HG03025 (cell line): ENCODE measurements around the gene NTM.
A peak's percentile ranks its signal among the peaks of the same experiment; 100 is the strongest.

ENCODE experiments used
- ATAC-seq: cut with Tn5 transposase; IDR thresholded peaks from one replicate; pipeline ENCODE4 v1.9.1; 2021; ENCODE audit warnings: mild to moderate bottlenecking, moderate library complexity; ENCODE audit not compliant: unreplicated experiment, low FRiP score

Gene NTM

DNA sequence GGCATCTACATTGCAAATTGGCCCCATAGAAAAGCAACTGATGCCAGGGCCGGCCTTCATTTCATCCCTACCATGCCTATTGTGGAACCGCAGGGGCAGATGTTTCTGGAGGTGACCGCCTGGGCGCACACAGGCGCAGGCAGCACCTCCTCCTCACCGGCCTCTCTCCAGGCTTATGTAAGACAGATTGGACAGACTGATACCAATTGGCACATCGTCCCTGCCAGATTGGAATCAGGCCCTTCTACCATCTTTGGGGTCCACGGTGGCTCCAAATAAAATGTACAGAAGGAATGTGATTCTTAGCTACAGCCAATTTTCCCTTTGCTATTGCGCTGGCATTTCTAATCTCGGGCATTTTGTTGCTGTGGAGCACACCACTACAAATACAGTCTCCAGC, 732.6 kb downstream of the NTM start:
- no peak for ATAC-seq

DNA sequence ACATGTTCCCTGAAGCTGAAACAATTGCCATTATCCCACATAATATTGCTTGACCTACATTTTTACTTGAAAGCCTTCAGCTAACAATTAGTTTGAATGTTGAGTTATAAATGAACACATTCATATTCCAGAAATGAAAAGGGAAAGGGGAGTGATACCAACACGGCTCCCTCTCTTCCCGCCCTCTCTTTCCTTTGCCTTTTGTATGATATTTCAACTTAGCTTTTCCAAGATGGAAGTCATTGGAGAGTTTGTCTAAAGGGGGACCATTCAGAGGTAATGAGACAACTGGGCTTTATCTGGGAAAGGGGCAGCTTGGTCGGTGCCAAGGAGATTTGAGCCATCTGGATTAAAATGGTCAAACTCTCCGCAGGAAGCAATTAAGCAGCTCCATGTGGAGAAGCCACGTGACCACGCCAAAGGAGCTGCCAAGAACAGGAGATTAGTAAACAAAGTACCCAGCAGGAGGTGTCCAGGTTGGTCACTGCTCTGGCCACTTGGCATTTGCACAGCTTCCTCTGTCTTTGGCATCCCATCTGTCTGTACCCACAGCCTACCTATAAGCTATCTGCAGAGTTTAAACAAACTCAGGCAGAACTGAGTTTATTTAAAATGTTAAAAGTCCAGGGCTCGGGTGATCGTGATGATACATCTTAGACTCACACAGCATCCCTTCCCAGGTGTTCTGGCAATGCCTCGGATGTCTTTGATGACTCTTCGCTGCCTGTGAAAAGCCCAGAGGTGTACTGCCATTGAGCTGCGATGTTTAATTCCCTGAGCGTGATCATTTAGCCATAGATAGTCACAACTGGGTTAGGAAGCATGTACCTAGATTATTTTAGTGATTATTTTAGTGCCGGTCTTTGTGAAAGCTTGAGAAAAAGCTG, 735.9 kb downstream of the NTM start:
- ATAC-seq, result no peak

DNA sequence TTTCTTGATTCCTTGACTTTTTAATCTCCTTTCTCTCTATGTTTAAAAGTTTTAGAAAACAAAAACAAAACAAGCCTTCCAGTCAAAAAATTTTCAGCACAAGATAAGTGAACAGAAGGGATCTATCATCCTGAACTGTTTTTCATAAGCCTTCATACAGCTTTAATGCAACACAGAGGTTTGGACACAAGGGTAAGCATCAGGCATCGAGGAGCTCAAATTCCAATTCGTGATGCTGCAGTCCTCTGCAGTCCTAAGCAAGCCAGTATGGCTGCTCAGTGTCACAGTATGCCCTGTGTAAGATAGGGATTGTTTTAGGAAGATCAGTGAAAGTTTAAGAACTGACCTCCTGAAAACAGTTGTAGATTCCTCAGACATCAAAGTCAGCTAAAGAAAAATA, 740.9 kb downstream of the NTM start:
- ATAC-seq, result no peak

DNA sequence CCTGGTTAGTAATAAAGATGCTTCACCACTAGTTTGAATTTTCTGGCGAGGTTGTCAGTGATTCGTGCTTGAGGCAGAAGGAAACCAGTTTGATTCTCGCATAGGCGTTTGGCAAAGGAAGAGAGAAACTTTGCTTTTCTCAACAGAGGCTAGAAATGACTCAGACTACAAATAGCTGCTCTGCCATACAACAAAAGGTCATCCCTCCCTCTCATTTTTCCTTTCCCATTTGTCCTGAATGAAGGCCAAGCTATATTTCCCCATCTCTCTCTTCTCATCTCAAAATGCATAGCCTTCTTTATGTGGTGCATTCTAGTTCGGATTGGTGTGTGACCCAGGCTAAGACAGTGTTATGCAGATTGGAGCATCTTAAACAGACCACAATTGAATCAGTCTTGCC, 741.4 kb downstream of the NTM start:
- ATAC-seq, result no peak

DNA sequence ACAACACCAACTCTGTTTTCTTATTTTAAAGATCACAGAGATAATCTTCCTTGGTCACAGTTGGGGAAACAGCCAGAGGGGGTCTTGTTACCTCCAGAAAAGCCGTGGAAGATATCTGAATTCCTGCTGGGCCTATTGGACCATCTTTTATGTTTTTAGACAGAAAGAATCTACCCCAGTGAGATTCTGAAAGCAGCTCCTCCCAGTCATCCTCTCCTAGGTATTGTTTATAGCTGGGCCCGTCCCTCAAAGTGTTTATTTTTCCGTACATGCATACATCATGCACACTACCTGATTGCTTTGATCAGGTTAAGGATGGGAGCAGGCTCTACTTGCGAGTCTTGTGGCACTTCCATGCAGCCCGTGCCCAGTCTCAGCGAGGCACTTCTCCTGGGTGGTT, 742.4 kb downstream of the NTM start:
- ATAC-seq, result no peak

DNA sequence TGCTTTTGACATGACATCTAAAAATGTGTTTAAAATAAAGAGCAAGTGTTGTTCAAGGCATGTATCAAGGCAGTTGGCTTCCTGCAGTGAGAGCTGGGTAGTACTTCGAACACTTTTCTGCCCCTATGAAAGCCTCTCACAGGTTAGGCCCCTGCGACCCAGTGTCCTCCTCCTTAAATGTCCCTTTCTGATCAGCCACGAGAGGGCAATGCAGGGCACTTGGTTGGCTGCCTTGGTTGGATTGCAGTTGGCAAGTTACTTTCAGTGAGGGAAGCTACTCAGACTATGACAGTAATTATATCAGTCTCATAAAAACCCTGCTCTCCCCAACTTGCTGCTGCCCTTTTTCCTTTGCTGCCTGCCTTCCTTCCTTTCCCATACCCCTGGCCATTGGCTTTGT, 743.8 kb downstream of the NTM start:
- ATAC-seq, result no peak

DNA sequence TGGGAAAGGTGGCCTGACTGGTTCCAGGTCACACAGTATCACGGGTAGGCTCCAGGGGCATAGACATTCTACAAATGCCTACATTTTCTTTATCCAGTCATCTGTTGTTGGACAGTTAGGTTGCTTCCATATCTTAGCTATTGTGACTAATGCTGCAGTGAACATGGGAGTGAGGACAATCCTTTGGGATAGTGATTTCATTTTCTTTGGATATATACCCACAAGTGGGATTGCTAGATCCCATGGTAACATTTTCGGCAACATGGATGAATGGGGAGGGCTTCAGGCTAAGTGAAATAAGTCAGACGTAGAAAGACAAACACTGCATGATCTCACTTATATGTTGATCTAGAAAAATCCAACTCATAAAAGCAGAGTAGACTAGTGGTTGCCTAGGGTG, 744.3 kb downstream of the NTM start:
- no peak for ATAC-seq

DNA sequence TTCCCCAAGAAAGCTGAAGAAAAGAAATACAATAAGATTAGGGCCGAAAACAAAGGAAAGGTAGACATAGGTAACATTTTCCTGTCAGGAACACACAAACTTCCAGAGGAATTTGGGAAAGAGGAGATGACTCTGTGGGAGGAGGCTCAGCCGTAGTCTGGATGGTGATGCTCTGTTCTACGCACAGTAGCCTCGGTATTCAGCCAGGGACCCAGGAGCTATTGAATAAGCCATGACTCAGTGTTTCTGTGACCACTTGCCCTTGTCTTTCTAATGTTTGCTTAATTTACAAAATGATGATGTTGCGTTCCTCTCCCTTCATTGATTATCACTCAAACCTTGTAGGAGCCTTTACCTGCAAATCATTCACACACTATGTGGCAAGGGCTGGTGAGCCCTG, 745.0 kb downstream of the NTM start:
- no peak for ATAC-seq

DNA sequence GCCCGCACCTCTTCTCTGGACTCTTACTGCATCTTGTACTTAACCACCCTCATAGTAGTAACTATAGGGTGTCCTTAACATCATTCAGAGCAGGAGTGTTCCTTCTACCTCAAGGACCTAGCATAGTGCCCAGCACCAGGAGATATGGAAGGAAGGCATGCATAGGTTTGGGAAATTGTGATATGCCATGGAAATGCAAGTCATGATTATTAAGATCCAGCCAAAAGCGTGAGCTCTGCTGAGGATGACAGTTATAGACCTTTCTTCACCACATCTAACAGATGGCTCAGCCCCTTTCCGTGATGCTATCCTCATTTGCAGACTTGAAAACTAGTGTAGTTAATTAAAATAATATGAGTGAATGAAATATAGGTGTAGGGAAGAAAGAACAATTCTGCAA, 746.1 kb downstream of the NTM start:
- no peak for ATAC-seq

DNA sequence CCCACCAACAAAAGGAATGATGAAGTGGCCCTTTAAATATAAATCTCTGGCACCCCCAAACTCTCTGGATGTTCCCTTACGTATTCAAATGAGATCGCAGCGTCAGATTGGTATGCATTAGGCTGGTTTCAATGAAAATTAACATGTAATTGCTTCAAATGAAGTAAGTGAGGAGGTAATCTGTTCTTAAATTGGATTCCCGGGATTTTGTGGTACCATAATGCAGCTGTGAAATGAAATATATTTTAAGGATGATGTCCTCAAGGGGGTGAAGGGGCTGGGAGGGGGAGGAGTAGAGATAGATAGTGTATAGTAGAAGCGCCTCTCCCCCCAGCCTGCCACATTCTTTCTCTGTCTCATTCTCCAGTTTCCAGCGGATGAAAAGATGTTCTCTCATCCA, 748.2 kb downstream of the NTM start:
- ATAC-seq, result no peak

DNA sequence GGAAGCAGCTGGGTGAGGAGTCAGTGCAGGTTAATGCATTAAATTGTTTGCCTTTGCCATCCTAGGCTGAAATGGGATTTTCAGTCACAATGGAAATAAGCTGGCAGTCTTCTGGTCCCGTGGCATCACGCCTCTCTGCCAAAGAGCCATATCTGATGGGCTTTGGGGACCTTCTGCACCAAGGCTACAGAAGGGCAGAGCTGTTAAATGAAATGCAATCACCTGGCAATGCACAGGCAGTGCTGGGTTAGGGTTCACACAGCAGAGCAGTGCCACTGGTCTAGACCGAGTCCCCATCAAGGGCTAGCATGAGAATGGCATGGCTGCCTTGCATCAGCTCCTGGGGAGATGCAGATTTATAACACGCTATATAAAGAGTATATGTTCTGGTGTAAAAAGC, 749.2 kb downstream of the NTM start:
- no peak for ATAC-seq

DNA sequence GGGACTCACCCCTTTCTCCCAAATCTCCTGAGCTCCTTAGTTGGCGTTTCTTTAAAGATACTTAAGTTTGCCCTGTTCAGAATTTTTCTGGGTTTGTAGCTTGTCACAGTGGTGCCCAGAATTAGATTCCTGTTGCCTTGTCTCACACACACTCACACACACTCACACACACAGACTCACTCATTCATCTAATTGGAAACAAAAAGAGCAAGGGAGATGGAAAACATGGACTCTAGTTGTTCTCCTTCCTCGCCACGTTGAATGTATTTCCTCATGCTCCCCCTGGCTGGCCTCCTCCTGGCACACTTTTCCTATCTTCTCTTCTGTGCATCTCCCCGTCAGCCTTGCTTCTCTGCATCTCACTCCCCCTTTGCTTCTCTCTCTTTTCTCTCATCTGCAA, 752.3 kb downstream of the NTM start:
- ATAC-seq, result no peak

DNA sequence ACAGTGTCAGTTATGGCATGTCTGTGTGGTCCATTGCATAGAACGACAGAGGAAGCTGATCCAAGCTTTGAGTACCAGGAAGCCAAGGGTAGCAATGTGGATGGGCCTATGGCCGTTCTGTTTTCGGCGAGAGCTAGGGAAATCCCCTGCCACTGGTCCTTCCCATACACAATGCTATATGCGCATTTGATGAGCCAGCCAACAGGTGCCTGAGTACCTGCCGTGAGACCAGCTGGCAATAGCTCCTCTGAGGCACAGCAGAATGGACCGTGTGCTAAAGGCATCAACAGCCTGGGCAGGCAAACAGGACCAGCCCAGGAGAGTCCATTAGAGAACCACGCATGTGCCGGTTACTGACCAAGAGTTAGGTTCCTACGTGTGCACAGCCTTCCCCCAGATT, 753.0 kb downstream of the NTM start:
- no peak for ATAC-seq

DNA sequence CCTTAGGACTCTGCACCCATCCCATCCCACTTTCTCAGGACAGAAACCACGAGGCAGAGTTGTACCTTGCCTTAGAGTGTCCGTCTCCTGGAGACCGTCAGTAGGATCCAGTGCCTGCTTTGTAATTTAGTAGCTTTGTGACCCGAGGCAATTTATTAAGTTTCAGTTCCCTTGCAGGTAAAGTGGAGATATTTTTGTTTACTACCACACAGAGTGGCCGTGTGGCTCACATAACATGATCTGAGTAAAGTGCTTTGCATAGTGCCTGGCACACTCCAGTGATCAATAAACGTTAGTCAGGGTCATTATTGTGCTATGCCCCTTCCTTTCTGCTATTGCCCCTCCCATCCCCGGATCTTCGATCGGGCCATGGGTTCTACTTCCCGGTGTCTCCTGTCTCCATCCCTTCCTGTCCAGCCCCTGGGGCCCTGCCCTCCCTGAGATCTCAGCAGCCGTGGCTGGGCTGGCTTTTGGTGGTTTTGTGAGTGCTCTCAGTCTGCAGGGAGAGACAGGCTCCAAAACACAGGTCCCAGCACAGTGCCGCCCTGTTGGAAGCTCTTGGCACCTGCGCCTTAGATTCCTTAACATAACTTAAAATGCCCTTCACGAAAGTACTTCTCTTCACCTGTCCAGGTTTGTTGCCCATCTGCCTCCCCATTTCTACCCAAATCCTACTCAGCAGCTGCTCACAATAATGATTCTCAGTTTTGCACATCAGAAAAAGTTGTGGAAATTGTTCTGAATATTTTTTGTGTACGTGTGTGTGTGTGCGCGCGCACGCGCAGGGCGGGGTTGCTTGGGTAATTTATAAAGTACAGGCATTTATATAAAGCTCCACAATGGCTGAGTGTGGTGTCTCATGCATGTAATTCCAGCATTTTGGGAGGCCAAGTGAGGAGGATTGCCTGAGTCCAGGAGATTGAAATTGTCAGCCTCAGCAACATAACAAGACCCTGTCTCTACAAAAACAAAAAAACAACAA, 753.7 kb downstream of the NTM start:
- ATAC-seq, result peak; percentile 46

DNA sequence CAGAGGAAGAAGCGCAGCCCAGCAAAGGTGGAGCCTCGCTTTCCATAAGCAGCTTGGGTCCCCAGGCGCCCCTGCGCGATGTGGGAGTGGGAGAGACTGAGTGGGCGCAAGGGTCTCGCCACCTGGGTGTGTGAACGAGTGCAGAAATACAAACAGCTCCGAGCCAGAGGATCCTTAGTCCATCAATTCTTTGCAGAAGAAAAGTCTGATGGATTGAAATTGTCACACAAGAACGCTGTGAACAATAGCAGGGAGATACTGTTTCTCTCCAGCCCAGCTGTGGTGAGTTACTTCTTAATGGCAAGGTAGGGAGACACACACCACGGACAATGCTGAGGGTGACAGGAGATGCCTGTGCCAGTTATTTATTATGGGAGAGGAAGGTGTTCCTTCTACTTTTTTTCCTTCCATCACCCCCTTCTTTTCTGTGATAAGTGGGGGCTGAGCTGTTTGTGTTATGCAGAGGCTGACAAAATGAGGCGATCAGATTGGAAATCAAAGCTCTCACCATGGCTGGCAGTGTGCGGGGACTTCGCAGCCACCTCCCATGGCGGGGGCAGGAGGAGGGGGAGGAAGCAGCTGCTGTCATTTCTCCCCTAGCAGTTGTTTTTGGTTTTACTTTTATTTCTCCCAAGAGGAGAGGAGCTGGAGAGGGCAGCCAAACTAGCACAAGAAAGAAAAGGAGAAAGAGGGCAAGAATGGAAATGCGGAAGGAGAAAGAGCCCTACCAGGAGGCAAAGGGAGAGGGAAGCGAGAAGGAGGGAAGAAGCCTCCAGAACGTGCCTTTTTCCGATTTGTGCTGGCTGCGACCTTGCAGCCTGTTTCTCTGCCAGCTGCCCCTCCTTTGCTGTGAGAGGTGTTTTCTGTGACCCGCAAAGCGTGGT, 755.8 kb downstream of the NTM start:
- no peak for ATAC-seq

DNA sequence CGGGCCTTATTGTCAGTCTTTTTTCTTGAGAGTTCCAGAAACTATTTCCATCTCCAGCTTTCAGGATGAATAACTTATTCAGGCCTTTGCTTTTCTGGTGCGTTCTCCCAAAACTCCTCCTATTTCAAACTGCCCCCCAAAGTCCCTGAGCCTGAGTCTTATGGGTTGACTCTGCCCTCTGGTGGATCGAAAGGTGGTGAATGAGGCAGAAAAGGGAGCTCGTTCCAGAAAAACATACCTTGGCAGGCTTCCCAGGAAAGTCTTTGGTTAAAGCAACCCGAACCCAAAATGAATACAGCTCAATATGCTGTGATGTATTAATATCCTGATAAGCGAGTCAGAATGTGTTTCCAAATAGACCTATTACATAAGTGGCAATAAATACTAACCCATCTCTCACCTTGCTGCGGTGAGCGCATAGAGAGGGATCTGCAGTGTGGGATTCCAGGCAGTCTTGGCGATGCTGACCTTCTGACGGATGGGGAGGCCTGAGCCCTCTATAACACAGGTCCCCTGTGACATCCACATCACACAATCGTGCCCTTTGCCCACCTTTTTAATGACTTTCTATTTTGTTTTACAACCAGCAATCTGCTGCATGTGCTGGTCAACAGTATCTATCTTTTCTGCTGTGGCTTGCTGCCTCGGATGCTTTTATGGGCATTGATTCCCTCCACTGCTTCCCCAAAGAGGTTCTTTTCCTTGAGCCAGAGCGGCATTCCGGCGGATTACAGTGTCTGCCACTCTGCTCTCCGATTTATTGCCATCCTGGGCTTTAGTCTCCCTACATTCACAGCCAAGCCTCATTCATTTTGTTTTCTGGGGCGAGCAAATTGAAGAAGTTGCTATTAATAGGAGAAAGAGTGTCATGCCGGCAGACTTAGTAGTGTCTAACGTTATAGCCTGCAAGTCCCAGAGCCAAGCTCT, 756.8 kb downstream of the NTM start:
- ATAC-seq, result no peak

DNA sequence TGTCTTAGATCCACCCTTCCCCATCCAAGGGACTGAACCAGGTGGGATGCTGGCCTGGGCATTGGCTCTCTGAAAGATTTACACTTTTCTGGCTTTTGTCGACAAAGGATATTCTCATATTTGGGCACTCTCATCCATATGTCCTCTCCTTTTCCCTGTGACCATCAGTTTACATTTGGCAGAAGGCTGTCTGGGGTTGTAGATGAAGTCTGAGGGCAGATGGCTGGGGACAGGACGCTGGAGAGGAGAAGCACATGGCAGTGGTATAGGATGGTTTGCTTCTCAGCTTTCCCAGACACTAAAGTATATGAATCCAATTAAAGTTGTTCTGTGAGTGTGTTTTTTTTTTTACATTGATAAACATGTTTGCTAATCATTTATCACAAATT, 757.5 kb downstream of the NTM start:
- no peak for ATAC-seq

DNA sequence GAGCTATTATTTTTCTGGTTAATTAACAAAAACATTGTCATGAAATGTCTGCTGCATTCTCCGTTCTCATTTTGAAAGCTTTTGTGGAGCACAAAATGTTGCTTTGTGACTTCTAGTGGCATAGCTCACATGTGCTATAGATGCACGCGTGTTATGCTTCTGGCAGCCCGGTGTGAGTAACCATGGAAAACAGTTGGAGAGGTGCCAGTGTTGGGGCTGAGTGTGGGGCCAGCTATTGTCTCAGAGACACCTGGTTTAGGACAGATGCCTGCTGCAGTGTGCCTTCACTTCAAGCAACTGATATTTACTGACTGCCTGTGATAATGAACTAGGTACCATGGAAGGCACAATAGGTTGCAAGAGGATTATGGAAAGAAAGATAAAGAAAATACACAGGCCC, 760.6 kb downstream of the NTM start:
- ATAC-seq, result no peak

DNA sequence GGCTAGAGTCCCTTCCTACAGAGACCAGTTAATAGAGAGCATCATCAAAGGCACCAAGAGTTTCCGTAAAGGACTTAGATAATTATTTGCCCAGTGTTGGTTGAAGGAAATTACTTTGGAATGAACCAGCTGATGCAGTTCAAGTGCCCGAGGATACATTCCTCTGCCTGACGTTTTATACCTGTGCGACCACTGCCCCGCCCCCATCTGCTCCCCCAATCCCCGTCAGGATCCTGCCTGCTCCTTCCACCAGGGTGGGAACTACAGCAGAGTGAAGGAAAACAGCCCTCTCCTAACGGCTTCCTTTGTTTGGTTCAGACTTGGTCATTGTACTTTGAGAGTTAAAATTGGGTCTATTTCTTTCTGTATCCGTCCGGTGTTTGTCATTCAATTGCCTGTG, 761.5 kb downstream of the NTM start:
- no peak for ATAC-seq

DNA sequence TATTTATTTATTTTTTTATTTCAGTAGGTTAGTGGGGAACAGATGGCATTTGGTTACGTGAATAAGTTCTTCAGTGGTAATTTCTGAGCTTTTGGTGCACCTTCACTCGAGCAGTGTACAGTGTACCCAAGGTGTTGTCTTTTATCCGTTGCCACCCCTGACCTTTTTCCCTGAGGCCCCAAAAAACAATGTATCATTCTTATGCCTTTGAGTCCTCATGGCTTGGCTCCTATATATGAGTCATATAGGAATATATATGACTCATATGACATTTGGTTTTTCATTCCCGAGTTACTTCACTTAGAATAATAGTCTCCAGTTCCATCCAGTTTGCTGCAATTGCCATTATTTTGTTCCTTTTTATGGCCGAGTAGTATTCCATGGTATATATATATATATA, 763.9 kb downstream of the NTM start:
- ATAC-seq, result no peak
